ENCODE results near the gene NOS1.

DNA sequence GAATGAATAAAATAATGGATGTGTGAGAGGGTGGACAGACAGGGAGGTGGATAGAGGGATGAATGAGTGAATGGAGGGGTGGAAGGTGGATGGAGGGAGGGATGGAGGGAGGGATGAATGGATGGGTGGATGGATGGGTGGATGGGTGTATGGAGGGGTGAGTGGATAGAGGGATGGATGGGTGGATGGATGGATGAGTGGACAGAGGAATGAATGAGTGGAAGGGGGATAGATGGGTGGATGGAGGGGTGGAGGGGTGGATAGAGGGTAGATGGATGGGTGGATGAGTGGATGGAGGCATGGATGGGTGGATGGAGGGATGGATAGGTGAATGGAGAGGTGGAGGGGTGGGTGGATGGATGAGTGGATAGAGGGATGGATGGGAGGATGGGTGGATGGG, 47.9 kb upstream of the NOS1 start:
- TF ChIP-seq, protein P1, sequence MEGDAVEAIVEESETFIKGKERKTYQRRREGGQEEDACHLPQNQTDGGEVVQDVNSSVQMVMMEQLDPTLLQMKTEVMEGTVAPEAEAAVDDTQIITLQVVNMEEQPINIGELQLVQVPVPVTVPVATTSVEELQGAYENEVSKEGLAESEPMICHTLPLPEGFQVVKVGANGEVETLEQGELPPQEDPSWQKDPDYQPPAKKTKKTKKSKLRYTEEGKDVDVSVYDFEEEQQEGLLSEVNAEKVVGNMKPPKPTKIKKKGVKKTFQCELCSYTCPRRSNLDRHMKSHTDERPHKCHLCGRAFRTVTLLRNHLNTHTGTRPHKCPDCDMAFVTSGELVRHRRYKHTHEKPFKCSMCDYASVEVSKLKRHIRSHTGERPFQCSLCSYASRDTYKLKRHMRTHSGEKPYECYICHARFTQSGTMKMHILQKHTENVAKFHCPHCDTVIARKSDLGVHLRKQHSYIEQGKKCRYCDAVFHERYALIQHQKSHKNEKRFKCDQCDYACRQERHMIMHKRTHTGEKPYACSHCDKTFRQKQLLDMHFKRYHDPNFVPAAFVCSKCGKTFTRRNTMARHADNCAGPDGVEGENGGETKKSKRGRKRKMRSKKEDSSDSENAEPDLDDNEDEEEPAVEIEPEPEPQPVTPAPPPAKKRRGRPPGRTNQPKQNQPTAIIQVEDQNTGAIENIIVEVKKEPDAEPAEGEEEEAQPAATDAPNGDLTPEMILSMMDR (conservative IDR thresholded peaks at IDR 0.05 in 1 of 2, IDR thresholded peaks at IDR 0.05 in 1 of 2; ENCODE audit: low read depth in 1 of 2, low read length in 2 of 2): no peak
- TF ChIP-seq EZH2 (IDR thresholded peaks at IDR 0.05; ENCODE audit: low read length, missing control alignments): no peak

Data from fibroblast of lung (primary cell).